Activated CD8-positive, alpha-beta T cell treated with anti-CD3 and anti-CD28 coated beads, Interleukin-2, amount 10 ng/mL, durations not matched to agents 7 days and 5 days (primary cell): ENCODE data around the gene F12. TPM values are rescaled to one million over a fixed set of nuclear protein-coding genes. Genes with fewer than 3 reads are reported as not detected.
A peak's percentile ranks its signal among the peaks of the same experiment; 100 is the strongest.

Experiments
- ATAC-seq: fragments of 150-1000 bp; cut with Tn5 transposase; one replicate; pipeline ENCODE4 v1.10.0; 2021; ENCODE audit warnings: moderate library complexity
- CTCF ChIA-PET: fragments of 350-600 bp; sonication (Branson Sonifier 250); formaldehyde crosslinking; loops from one replicate; lab custom pipeline; 2021; ENCODE audit warnings: antibody characterized with exemption; lab: Charles Lee
- POLR2A ChIA-PET: fragments of 350-600 bp; sonication (Branson Sonifier 250); formaldehyde crosslinking; loops from one replicate; lab custom pipeline; 2021; ENCODE audit warnings: antibody characterized with exemption; lab: Charles Lee
- DNase-seq: peaks from one replicate; pipeline ENCODE4 v3.0.0-alpha.2; 2020
- H3K27ac Mint-ChIP-seq: one replicate; pipeline ENCODE4 v1.8.0; 2021; ENCODE audit warnings: mild to moderate bottlenecking, mixed read lengths
- H3K27me3 Mint-ChIP-seq: one replicate; pipeline ENCODE4 v1.8.0; 2021; ENCODE audit warnings: low read depth, mixed read lengths
- H3K36me3 Mint-ChIP-seq: one replicate; pipeline ENCODE4 v1.8.0; 2021; ENCODE audit warnings: low read depth, mixed read lengths
- H3K4me1 Mint-ChIP-seq: one replicate; pipeline ENCODE4 v1.8.0; 2021; ENCODE audit warnings: low read depth, mixed read lengths
- H3K4me3 Mint-ChIP-seq: one replicate; pipeline ENCODE4 v1.8.0; 2021; ENCODE audit warnings: mild to moderate bottlenecking, mixed read lengths
- H3K9me3 Mint-ChIP-seq: one replicate; pipeline ENCODE4 v1.8.0; 2022; ENCODE audit warnings: mixed read lengths; ENCODE audit not compliant: insufficient read depth
- total RNA-seq, 2 experiments: library from RNA; stranded (reverse); gene quantifications; one replicate each; pipeline ENCODE4 v1.2.3, GENCODE V29; 2021

The F12 gene
- total RNA-seq, 2 experiments from 2014 or later: 3.2 to 3.5 TPM

DNA sequence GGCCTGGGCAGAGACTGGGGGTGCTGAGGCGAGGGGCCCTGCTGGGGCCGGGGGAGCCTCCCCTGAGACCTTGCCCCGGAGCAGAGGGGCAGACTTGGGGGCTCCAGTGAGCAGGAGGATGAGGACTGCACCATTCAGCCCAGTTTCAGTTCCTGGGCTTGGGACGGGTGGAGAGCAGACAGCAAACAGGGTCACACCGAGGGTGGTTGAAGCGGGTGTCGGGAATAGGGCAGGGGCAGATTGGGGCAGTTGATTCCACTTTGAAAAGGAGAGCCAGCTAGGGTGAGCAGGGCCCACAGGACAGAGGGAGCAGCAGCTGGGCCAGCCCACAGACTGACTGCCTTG is 21.6 kb upstream of the F12 start:
- H3K27ac Mint-ChIP-seq: peak overlapping the region; percentile 93
- H3K4me3 Mint-ChIP-seq: peak overlapping the region; percentile 97
- no peak for DNase-seq
- CTCF ChIA-PET: interaction anchor here (0.8 to 14.1 kb wide), 12 partner anchors 9 to 112 kb away, joined by 3 to 252 read pairs (median 10); partner anchors contain the start of gene PRR7
- ATAC-seq: no peak
- no peaks in the 10 kb centered on the region for H3K9me3 Mint-ChIP-seq
- peaks cover 73% of the 10 kb centered on the region for H3K4me1 Mint-ChIP-seq
- peaks cover 85% of the 10 kb centered on the region for H3K36me3 Mint-ChIP-seq
- no peaks in the 10 kb centered on the region for H3K27me3 Mint-ChIP-seq
- POLR2A ChIA-PET: interaction anchor here (1.1 to 10.3 kb wide), 9 partner anchors 15 to 80 kb away, joined by 3 to 245 read pairs (median 4); partner anchors contain the start of genes F12, LMAN2 and PRR7

DNA sequence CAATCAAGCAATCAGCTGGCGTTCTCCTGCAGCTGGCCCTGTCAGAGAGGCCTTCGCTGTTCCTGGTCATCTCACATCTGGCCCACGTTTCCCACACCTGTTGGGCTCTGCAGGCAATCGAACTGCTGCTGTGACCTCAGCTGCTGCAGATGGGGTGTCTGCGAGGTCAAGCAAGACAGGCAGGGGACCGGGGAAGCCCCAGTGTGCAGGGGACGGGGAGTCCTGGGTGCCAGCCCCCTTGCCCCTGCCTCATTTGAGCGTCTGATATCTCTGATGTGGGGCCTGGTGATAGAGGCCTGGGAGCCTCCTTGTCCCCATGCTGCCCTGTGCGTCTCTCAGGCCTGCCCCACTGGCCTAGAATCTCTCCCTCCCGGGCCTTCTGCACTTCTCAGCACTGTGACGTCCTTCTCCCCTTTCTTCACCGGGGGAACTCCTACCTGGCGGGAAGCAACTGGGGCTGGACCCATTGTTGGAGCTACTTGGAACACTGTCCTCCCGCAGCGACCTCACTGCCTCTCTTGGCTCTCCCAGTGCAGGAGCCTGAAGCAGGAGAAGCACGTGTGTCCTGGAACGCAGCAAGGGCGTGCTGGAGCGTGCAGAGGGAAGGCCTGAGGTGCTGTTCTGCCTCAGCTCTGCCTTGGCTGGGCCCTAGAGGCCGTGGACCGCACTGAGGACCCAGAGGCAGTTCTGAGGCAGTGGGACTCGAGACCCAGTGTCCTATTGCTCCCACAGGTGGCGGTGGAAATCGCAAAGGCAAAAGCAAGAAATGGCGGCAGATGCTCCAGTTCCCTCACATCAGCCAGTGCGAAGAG is 21.0 kb upstream of the F12 start:
- H3K4me3 Mint-ChIP-seq: peak overlapping the region; percentile 97
- CTCF ChIA-PET: interaction anchor here (1.6 to 14.1 kb wide), 9 partner anchors 14 to 112 kb away, joined by 6 to 252 read pairs (median 20); partner anchors contain the start of genes F12 and PRR7

GRCh38 chr5:177429248-177430040 is 20.1 kb upstream of the F12 start:
- POLR2A ChIA-PET: interaction anchor here (1.0 to 10.3 kb wide), 8 partner anchors 17 to 117 kb away, joined by 3 to 245 read pairs (median 4); partner anchors contain the start of genes LMAN2, MXD3 and PRR7
- Mint-ChIP-seq H3K27me3 (no peaks in the 10 kb centered on the region), H3K27ac (peak overlapping the region; percentile 93), H3K36me3 (peaks cover 71% of the 10 kb centered on the region), H3K9me3 (no peaks in the 10 kb centered on the region), H3K4me1 (peaks cover 75% of the 10 kb centered on the region), H3K4me3 (peak overlapping the region; percentile 97)
- ATAC-seq (peak; percentile 0), DNase-seq (peak; percentile 88)
- CTCF ChIA-PET: interaction anchor here (0.6 to 14.1 kb wide), 9 partner anchors 17 to 111 kb away, joined by 3 to 252 read pairs (median 16); partner anchors contain the start of genes F12 and PRR7

More for the DNA sequence above, 21.0 kb upstream of the F12 start:
- H3K36me3 Mint-ChIP-seq: peaks cover 79% of the 10 kb centered on the region
- H3K27me3 Mint-ChIP-seq: no peaks in the 10 kb centered on the region
- H3K9me3 Mint-ChIP-seq: no peaks in the 10 kb centered on the region
- DNase-seq (no peak), ATAC-seq (no peak)
- peak overlapping the region; percentile 93 for H3K27ac Mint-ChIP-seq
- H3K4me1 Mint-ChIP-seq: peaks cover 73% of the 10 kb centered on the region
- POLR2A ChIA-PET: interaction anchor here (1.1 to 10.3 kb wide), 6 partner anchors 16 to 79 kb away, joined by 3 to 245 read pairs (median 4); partner anchors contain the start of genes LMAN2 and PRR7

- ChIA-PET CTCF (interaction anchor here (0.7 to 14.1 kb wide), 9 partner anchors 15 to 110 kb away, joined by 3 to 252 read pairs (median 16); partner anchors contain the start of genes F12 and PRR7), POLR2A (interaction anchor here (1.0 to 10.3 kb wide), 8 partner anchors 18 to 117 kb away, joined by 3 to 245 read pairs (median 4); partner anchors contain the start of genes LMAN2, MXD3 and PRR7)
- no peak for DNase-seq
- H3K4me1 Mint-ChIP-seq: peaks cover 72% of the 10 kb centered on the region
- no peaks in the 10 kb centered on the region for H3K9me3 Mint-ChIP-seq
- H3K4me3 Mint-ChIP-seq: peak overlapping the region; percentile 97
- H3K36me3 Mint-ChIP-seq: peaks cover 64% of the 10 kb centered on the region
- H3K27me3 Mint-ChIP-seq: no peaks in the 10 kb centered on the region
- ATAC-seq: no peak
- peak overlapping the region; percentile 93 for H3K27ac Mint-ChIP-seq
Measured at GRCh38 chr5:177428574-177429217, 19.3 kb upstream of the F12 start.

DNA sequence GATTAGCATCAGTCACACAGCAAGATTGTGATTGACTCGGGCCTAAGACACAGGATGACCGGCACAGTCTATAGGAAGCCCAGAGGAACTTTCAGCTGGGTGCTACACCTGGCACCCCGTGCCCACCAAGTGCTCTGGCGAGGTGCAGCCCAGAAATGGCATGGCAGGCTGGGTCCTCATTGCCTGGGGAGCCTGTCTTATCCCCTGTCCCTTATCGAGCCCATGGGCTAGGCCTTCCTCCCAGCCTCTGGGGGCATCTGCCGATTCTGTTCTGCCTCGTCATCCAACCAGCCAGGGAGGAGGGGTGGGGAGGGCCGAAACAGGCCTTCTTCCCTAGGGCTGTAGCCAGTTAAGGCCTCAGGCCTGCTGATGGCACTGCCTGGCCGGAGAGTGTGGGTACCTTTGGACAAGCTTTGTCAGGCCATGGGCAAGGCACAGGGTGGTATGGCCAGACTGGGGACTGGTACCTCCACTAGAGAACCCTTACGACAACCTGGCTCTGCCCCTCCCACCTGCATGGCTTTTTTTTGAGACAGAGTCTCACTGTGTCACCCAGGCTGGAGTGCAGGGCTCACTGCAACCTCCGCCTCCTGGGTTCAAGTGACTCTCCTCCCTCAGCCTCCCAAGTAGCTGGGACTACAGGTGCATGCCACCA is 18.7 kb upstream of the F12 start:
- no peak for DNase-seq
- ChIA-PET CTCF (interaction anchor here (1.5 to 14.1 kb wide), 7 partner anchors 14 to 38 kb away, joined by 3 to 252 read pairs (median 22); partner anchors contain the start of genes F12 and PRR7), POLR2A (interaction anchor here (1.0 to 10.3 kb wide), 10 partner anchors 17 to 116 kb away, joined by 3 to 245 read pairs (median 4); partner anchors contain the start of genes MXD3, PFN3 and PRR7)
- H3K36me3 Mint-ChIP-seq: peaks cover 59% of the 10 kb centered on the region
- H3K4me3 Mint-ChIP-seq: peak overlapping the region; percentile 97
- ATAC-seq: no peak
- H3K4me1 Mint-ChIP-seq: peaks cover 67% of the 10 kb centered on the region
- H3K27ac Mint-ChIP-seq: peak overlapping the region; percentile 93
- H3K27me3 Mint-ChIP-seq: no peaks in the 10 kb centered on the region
- no peaks in the 10 kb centered on the region for H3K9me3 Mint-ChIP-seq

GRCh38 chr5:177427211-177427822 is 18.0 kb upstream of the F12 start:
- Mint-ChIP-seq H3K4me3 (peak overlapping the region; percentile 97), H3K36me3 (peaks cover 55% of the 10 kb centered on the region), H3K4me1 (peaks cover 62% of the 10 kb centered on the region), H3K9me3 (no peaks in the 10 kb centered on the region), H3K27ac (peak overlapping the region; percentile 93), H3K27me3 (no peaks in the 10 kb centered on the region)
- DNase-seq: no peak
- POLR2A ChIA-PET: interaction anchor here (0.6 to 10.3 kb wide), 14 partner anchors 10 to 173 kb away, joined by 3 to 245 read pairs (median 4); partner anchors contain the start of genes B4GALT7, F12, PFN3 and PRELID1
- ATAC-seq: no peak
- CTCF ChIA-PET: interaction anchor here (0.6 to 14.1 kb wide), 12 partner anchors 13 to 117 kb away, joined by 3 to 252 read pairs (median 7); partner anchors contain the start of gene PRR7

- Mint-ChIP-seq H3K27ac (peak within 1 kb of the TSS; percentile 93), H3K27me3 (no peaks in the 10 kb centered on the region), H3K4me1 (peaks cover 59% of the 10 kb centered on the region), H3K9me3 (no peaks in the 10 kb centered on the region), H3K4me3 (peak within 1 kb of the TSS; percentile 97), H3K36me3 (peaks cover 48% of the 10 kb centered on the region)
- CTCF ChIA-PET: interaction anchor here (0.6 to 14.1 kb wide), 15 partner anchors 10 to 117 kb away, joined by 3 to 252 read pairs (median 5); no protein-coding TSS in a partner anchor
- ATAC-seq (peak; percentile 10), DNase-seq (peak; percentile 82)
- POLR2A ChIA-PET: interaction anchor here (0.6 to 10.3 kb wide), 17 partner anchors 9 to 173 kb away, joined by 3 to 245 read pairs (median 4); partner anchors contain the start of genes B4GALT7, F12, PFN3 and PRELID1
Measured at GRCh38 chr5:177426566-177427210, 17.3 kb upstream of the F12 start, which contains the start of gene GRK6. Gene GRK6 (plus strand): TSS chr5:177426676. CDS start chr5:177426846, 170 bp downstream.

DNA sequence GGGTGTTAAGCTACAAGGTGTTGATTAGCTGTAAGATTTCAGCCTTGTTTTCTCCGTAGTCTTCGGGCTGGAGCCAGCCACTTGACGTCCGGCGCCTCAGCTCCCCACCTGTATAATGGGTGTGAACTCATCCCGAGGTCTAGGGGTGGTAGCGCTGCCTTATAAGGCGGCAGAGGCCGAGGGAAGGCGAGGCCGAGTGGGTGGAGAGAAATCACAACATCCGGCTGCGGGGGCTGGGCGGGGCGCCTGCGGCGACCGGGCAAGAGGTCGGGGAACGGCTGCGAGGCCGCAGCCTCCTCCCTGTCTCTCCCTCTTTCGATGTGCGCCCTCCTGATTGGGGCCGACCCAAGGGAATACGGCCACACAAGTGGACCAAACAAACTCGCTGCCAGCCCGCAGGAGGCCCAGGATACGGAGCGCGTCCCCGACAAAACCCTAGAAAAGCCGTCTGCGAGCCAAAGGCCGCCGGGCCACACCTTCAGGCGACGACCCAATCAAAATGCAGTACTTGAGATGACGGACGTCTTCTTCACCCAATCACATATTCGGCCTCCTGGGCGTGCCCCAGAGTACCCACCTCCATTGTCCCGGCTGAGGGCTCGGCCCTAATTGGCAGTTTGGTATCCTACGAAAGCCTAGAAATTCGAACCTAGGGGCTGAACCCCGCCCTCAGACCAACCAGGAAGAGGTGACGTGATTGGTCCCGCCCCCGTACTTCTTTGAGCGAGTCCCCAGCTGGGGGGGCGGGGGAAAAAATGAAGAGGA is 16.6 kb upstream of the F12 start:
- H3K27me3 Mint-ChIP-seq: no peaks in the 10 kb centered on the region
- DNase-seq (peak; percentile 100), ATAC-seq (peak; percentile 86)
- ChIA-PET CTCF (interaction anchor here (0.7 to 14.1 kb wide), 16 partner anchors 11 to 116 kb away, joined by 3 to 252 read pairs (median 5); no protein-coding TSS in a partner anchor), POLR2A (interaction anchor here (0.7 to 10.3 kb wide), 13 partner anchors 8 to 113 kb away, joined by 3 to 245 read pairs (median 4); partner anchors contain the start of genes F12 and PRR7)
- H3K9me3 Mint-ChIP-seq: no peaks in the 10 kb centered on the region
- peak overlapping the region; percentile 91 for H3K4me3 Mint-ChIP-seq
- H3K36me3 Mint-ChIP-seq: peaks cover 41% of the 10 kb centered on the region
- H3K4me1 Mint-ChIP-seq: peaks cover 52% of the 10 kb centered on the region
- H3K27ac Mint-ChIP-seq: peak overlapping the region; percentile 93
